Testis (tissue), 3 donors: ENCODE measurements around the gene C10orf120. TPM values are rescaled to one million over a fixed set of nuclear protein-coding genes. Genes with fewer than 3 reads are reported as not detected.

ENCODE experiments used
- DNase-seq: peaks from one replicate; pipeline ENCODE4 v3.0.0-alpha.2; 2019
- H3K27ac ChIP-seq, 2 donors: fragments of 200-600 bp; sonication (generic); one replicate each; pipeline ENCODE4 v1.5.1; 2019
- H3K27me3 ChIP-seq: fragments of 200-600 bp; sonication (generic); one replicate; pipeline ENCODE4 v1.5.1; 2019
- H3K36me3 ChIP-seq: fragments of 200-600 bp; sonication (generic); one replicate; pipeline ENCODE4 v1.5.1; 2017; ENCODE audit warnings: low read depth; ENCODE audit errors: missing control alignments
- H3K4me1 ChIP-seq: fragments of 200-600 bp; sonication (generic); one replicate; pipeline ENCODE4 v1.5.1; 2019
- H3K4me3 ChIP-seq, 2 donors: fragments of 200-600 bp; sonication (generic); one replicate each; pipeline ENCODE4 v1.5.1; 2017 to 2019
- H3K9me3 ChIP-seq: fragments of 200-600 bp; sonication (generic); one replicate; pipeline ENCODE4 v1.5.1; 2017
- CTCF ChIP-seq, 3 experiments: fragments of 450-650 bp in 2 of 3; fragments of 200-600 bp in 1 of 3; sonication (generic) in 1 of 3; IDR thresholded peaks; one replicate each; pipeline ENCODE4 v1.5.1; 2016 to 2019; ENCODE audit warnings: antibody characterized with exemption in 3 of 3, mild to moderate bottlenecking in 2 of 3, moderate library complexity in 1 of 3
- POLR2A ChIP-seq: fragments of 450-650 bp; IDR thresholded peaks from one replicate; pipeline ENCODE4 v1.6.1; 2017; ENCODE audit warnings: antibody characterized with exemption, mild to moderate bottlenecking, moderate library complexity
- WGBS, 2 donors: methylation state at CpG; one replicate each; pipeline ENCODE4 v1.1.5; 2018; 5-methylcytosine and 5-hydroxymethylcytosine counted together
- intact Hi-C: fragments of 100-400 bp; cut with DNase I; formaldehyde crosslinking; loops from one replicate; pipeline ENCODE4 v1.15.1; 2023; ENCODE audit warnings: low total_unique reads
- polyA plus RNA-seq: library from polyadenylated mRNA; stranded (reverse); fragments of 350-450 nt; fragmentation: Illumina TruSeq; extraction: RNeasy Lipid Tissue Mini Kit (QIAGEN cat#74804); gene quantifications from one replicate; pipeline ENCODE4 v1.2.3, GENCODE V29; 2014; ENCODE audit warnings: low read depth, low replicate concordance; ENCODE audit not compliant: insufficient read depth
- total RNA-seq, 2 donors: library from RNA; depleted of rRNA; stranded (reverse); fragments of >200 nt; gene quantifications; one replicate each; pipeline ENCODE4 v1.2.3, GENCODE V29; 2016

The C10orf120 gene
- total and polyA plus RNA-seq, 3 donors from 2014 or later: 7.9 to 36.6 (median 11.9) TPM

GRCh38 chr10:122738031-122738430 lies 38.4 kb upstream of the C10orf120 start:
- intact Hi-C loops: no loop called here
- DNase-seq: no peak
- 91 to 95% methylated on average over 2 of the region's 2 CpGs for WGBS, 2 donors
- TF ChIP-seq CTCF (IDR thresholded peaks at IDR 0.05) (no peak), POLR2A (no peak)
- Histone ChIP-seq H3K9me3 (no peaks in the 10 kb centered on the region), H3K4me1 (no peaks in the 10 kb centered on the region), H3K4me3 (no peak overlapping the region), H3K27me3 (no peaks in the 10 kb centered on the region), H3K27ac (no peak overlapping the region), H3K36me3 (no peaks in the 10 kb centered on the region)

GRCh38 chr10:122733931-122734665 lies 34.5 kb upstream of the C10orf120 start:
- no peak overlapping the region for H3K27ac ChIP-seq
- intact Hi-C loops: no loop called here
- no peak for DNase-seq
- H3K27me3 ChIP-seq: no peaks in the 10 kb centered on the region
- no peaks in the 10 kb centered on the region for H3K4me1 ChIP-seq
- TF ChIP-seq CTCF (IDR thresholded peaks at IDR 0.05) (no peak), POLR2A (no peak)
- no peak overlapping the region for H3K4me3 ChIP-seq
- no peaks in the 10 kb centered on the region for H3K9me3 ChIP-seq
- no peaks in the 10 kb centered on the region for H3K36me3 ChIP-seq
- 82 to 84% methylated on average over 13 of the region's 13 CpGs for WGBS, 2 donors

DNA sequence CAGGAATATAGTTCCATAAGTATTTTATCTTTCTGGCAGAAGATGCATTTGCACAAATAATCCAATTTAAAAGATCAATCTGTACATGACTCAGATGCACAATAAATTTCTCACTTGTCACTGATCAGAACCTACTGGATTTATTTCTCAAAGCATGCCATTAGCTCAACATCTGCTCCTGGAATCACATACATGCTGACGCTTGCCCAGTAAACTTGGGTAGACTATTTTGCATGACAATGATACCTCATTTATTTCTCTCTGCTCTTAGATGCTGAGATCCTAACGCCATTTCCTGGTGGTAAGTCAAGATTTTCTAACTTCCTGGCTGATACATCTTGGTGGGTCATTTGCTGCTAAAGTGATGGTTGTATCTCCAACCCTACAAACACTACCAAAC lies 33.8 kb upstream of the C10orf120 start:
- no peak for DNase-seq
- whole genome bisulfite sequencing, 2 donors: 70 to 73% methylated on average over 2 of the region's 2 CpGs
- H3K36me3 ChIP-seq: no peaks in the 10 kb centered on the region
- H3K9me3 ChIP-seq: no peaks in the 10 kb centered on the region
- H3K27ac ChIP-seq: no peak overlapping the region
- TF ChIP-seq CTCF (IDR thresholded peaks at IDR 0.05): no peak
- no peaks in the 10 kb centered on the region for H3K4me1 ChIP-seq
- no peak overlapping the region for H3K4me3 ChIP-seq
- H3K27me3 ChIP-seq: no peaks in the 10 kb centered on the region
- intact Hi-C loops: no loop called here

DNA sequence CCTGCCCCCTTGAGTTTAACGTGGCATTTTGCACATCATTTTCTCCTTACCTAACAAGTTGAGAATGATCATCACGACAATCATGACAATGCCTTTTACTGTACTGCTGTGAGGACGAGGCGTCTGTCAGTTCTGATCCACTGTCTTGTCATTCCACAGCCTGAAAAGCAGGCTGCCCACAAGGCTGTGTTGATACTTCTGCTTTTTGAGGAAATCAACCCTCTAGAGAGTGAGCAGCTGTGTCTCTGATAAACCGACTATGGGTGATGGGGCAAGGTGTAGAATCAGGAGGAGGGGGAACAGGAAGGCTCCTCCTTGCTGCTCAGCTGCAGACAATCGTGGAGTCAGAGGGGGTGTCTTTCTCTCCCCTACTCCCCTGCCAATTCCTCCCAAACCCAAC lies 30.6 kb upstream of the C10orf120 start:
- TF ChIP-seq CTCF (IDR thresholded peaks at IDR 0.05) (no peak), POLR2A (no peak)

GRCh38 chr10:122729126-122729525 lies 29.5 kb upstream of the C10orf120 start:
- TF ChIP-seq CTCF (IDR thresholded peaks at IDR 0.05) (no peak), POLR2A (no peak)
- no peak for DNase-seq
- H3K27ac ChIP-seq: no peak overlapping the region
- intact Hi-C loops: no loop called here
- no peaks in the 10 kb centered on the region for H3K27me3 ChIP-seq
- H3K4me3 ChIP-seq: no peak overlapping the region
- H3K4me1 ChIP-seq: no peaks in the 10 kb centered on the region
- no peaks in the 10 kb centered on the region for H3K36me3 ChIP-seq
- H3K9me3 ChIP-seq: no peaks in the 10 kb centered on the region
- 90 to 92% methylated on average over 9 of the region's 9 CpGs for WGBS, 2 donors

More for the DNA sequence above, 30.6 kb upstream of the C10orf120 start:
- Histone ChIP-seq H3K4me1 (no peaks in the 10 kb centered on the region), H3K36me3 (no peaks in the 10 kb centered on the region), H3K27ac (no peak overlapping the region), H3K27me3 (no peaks in the 10 kb centered on the region), H3K9me3 (no peaks in the 10 kb centered on the region), H3K4me3 (no peak overlapping the region)
- 72 to 76% methylated on average over 6 of the region's 6 CpGs for WGBS, 2 donors
- DNase-seq: no peak
- intact Hi-C loops: no loop called here
